ENCODE results near the gene GALNT17. TPM values are rescaled to one million over a fixed set of nuclear protein-coding genes. Genes with fewer than 3 reads are reported as not detected.

The GALNT17 gene
- total RNA-seq, 2 donors from 2014 or later, result 46.7 to 58.1 TPM

DNA sequence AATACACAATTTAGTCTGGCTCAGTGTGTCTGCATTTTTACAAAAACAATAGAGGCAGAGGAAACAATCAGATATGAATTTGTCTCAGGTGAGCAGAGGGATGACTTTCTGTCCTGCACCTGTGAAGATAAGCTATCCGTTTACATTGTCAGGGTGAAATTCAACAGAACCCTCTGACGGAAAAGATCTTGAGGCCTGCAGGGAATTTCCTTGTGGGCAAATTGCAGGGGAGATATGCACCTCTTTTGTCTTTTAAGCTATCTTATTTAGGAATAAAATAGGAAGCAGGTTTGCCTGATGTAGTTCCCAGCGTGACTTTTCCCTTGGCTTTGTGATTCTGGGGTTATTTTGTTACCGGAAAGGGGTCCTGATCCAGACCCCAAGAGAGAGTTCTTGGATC is 325.1 kb downstream of the GALNT17 start:
- Histone ChIP-seq H3K27ac (no peak overlapping the region), H3K4me1 (replicated peaks) (no peaks in the 10 kb centered on the region), H3K4me3 (no peak overlapping the region), H3K27me3 (replicated peaks; ENCODE audit: insufficient read depth) (no peaks in the 10 kb centered on the region), H3K36me3 (no peaks in the 10 kb centered on the region), H3K9me3 (no peaks in the 10 kb centered on the region)
- 60% methylated on average over 4 of the region's 4 CpGs for WGBS
- DNase-seq (ENCODE audit: low spot score), result no peak
- intact Hi-C loops (cut with DNase I), result no loop called here
- TF ChIP-seq POLR2AphosphoS5 (IDR thresholded peaks at IDR 0.05) (no peak), POLR2A (IDR thresholded peaks at IDR 0.05) (no peak)
- TF ChIP-seq, protein P1, sequence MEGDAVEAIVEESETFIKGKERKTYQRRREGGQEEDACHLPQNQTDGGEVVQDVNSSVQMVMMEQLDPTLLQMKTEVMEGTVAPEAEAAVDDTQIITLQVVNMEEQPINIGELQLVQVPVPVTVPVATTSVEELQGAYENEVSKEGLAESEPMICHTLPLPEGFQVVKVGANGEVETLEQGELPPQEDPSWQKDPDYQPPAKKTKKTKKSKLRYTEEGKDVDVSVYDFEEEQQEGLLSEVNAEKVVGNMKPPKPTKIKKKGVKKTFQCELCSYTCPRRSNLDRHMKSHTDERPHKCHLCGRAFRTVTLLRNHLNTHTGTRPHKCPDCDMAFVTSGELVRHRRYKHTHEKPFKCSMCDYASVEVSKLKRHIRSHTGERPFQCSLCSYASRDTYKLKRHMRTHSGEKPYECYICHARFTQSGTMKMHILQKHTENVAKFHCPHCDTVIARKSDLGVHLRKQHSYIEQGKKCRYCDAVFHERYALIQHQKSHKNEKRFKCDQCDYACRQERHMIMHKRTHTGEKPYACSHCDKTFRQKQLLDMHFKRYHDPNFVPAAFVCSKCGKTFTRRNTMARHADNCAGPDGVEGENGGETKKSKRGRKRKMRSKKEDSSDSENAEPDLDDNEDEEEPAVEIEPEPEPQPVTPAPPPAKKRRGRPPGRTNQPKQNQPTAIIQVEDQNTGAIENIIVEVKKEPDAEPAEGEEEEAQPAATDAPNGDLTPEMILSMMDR (IDR thresholded peaks at IDR 0.05), result no peak

DNA sequence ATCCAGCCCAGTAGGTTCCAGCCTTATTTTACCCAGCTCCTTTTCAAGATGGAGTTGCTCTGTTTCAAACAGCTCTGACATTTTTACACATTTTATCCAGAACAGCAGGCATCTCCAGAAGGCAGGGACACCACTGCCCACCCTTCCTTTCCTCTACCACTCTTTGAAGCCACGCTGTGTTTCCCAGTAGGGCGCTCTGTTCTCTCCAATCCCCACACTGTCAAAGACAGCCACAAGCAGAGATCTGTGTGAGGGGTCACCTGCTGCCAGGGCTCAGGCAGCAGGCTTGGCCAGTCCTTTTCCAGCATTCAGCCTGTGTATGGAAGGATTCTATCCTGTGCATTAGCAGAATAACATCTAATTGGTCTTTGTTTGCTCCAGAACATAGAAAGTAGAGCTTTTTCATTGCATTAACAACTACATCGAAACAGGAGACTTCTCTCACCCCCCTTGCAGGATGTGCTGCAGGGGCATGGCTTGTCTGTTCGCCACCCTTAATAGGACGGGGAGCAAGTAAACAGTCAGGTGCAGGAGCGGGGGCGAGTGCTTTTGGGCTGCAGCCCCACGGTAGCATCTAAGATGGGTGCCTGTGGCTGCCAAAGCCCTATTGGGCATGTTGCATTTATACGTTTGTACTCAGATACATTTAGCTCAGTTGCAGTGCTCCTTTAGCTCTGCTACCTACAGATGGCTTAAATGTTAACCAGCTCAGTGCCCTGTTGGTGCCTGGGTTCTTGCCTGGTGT is 326.1 kb downstream of the GALNT17 start:
- Histone ChIP-seq H3K27ac (no peak overlapping the region), H3K27me3 (replicated peaks; ENCODE audit: insufficient read depth) (no peaks in the 10 kb centered on the region), H3K36me3 (no peaks in the 10 kb centered on the region), H3K4me1 (replicated peaks) (no peaks in the 10 kb centered on the region), H3K9me3 (no peaks in the 10 kb centered on the region), H3K4me3 (no peak overlapping the region)
- no peak for DNase-seq (ENCODE audit: low spot score)
- intact Hi-C loops (cut with DNase I), result no loop called here
- TF ChIP-seq POLR2A (IDR thresholded peaks at IDR 0.05) (no peak), POLR2AphosphoS5 (IDR thresholded peaks at IDR 0.05) (no peak)
- TF ChIP-seq, protein P1 (IDR thresholded peaks at IDR 0.05), result no peak
- 27% methylated on average over 9 of the region's 9 CpGs for WGBS

DNA sequence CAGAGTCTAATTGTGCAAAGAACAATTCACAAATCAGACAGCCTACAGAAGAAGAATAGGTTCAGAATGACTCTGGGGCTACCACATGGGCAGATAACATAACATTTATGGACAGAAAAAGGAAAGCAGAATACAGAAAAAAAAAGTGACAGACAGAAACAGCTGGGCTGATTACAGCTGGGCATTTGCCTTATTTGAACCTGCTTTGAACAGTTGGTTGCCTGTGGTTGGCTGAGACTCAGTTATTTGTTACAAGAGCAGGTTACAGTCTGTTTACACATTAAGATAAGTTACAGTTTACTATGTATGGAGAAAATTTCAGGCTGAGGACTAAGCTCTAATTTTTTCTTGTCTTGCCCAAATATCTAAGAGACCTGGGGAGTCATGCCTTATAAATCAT is 327.2 kb downstream of the GALNT17 start:
- DNase-seq (ENCODE audit: low spot score), result no peak
- intact Hi-C loops (cut with DNase I), result no loop called here
- Histone ChIP-seq H3K4me3 (no peak overlapping the region), H3K9me3 (no peaks in the 10 kb centered on the region), H3K27ac (no peak overlapping the region), H3K27me3 (replicated peaks; ENCODE audit: insufficient read depth) (no peaks in the 10 kb centered on the region), H3K4me1 (replicated peaks) (no peaks in the 10 kb centered on the region), H3K36me3 (no peaks in the 10 kb centered on the region)
- TF ChIP-seq, protein P1 (IDR thresholded peaks at IDR 0.05), result no peak
- TF ChIP-seq POLR2AphosphoS5 (IDR thresholded peaks at IDR 0.05) (no peak), POLR2A (IDR thresholded peaks at IDR 0.05) (no peak)

DNA sequence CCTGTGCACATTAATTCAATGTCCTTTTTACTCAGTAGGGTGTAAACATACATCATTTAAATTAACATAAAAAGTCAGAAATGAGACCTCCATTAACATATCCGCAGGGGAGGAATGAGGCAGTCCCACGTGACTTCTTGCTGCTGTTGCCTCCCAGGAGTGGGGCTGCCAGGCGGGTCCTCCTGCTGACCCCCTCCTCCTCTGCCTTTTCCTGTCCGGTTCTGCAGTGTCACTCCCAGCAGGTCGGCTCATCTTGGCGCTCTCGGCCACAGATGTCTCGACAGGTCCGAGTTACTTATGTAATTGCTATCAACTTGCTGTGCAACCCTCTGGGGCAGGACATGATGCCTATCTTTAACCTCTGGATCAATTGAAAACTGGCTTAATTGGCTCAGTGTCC is 329.6 kb downstream of the GALNT17 start:
- TF ChIP-seq POLR2A (IDR thresholded peaks at IDR 0.05) (no peak), POLR2AphosphoS5 (IDR thresholded peaks at IDR 0.05) (no peak)
- TF ChIP-seq, protein P1 (IDR thresholded peaks at IDR 0.05), result no peak
- Histone ChIP-seq H3K4me3 (no peak overlapping the region), H3K4me1 (replicated peaks) (no peaks in the 10 kb centered on the region), H3K27me3 (replicated peaks; ENCODE audit: insufficient read depth) (no peaks in the 10 kb centered on the region), H3K9me3 (no peaks in the 10 kb centered on the region), H3K36me3 (no peaks in the 10 kb centered on the region), H3K27ac (no peak overlapping the region)
- WGBS, result 82% methylated on average over 9 of the region's 9 CpGs
- no peak for DNase-seq (ENCODE audit: low spot score)
- intact Hi-C loops (cut with DNase I), result no loop called here

DNA sequence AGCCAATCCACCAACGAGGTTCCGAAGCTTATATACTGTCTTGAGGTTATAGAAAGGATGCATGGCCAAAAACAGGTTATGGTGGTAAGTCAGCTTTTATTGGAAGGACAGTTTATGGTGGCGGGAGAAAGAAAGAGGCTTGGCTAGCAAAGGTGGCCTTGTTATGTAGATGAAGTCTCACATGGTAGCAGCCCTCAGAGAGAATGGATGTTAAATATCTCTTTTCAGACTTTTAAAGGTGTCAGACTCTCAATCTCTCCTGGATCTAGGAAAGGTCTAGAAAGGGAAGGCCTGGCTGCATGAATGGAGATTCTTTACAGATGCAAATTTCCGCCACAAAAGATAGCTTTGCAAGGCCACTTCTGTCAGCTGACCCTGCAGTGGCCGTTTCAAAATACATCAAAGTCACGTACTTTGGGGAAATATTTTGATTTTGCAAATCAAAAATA is 333.8 kb downstream of the GALNT17 start:
- H3K27ac ChIP-seq, result no peak overlapping the region
- no peaks in the 10 kb centered on the region for H3K9me3 ChIP-seq
- intact Hi-C loops (cut with DNase I), result no loop called here
- H3K4me1 ChIP-seq (replicated peaks), result no peaks in the 10 kb centered on the region
- H3K4me3 ChIP-seq, result no peak overlapping the region
- no peaks in the 10 kb centered on the region for H3K27me3 ChIP-seq (replicated peaks; ENCODE audit: insufficient read depth)
- 66% methylated on average over 6 of the region's 6 CpGs for WGBS
- TF ChIP-seq, protein P1 (IDR thresholded peaks at IDR 0.05), result no peak
- TF ChIP-seq POLR2AphosphoS5 (IDR thresholded peaks at IDR 0.05) (no peak), POLR2A (IDR thresholded peaks at IDR 0.05) (no peak)
- no peak for DNase-seq (ENCODE audit: low spot score)
- no peaks in the 10 kb centered on the region for H3K36me3 ChIP-seq

Data from prostate gland (tissue), 2 donors.